NCI-H1048 (cell line): ENCODE data around the gene MYO3A.

Source experiments
- DNase-seq: peaks from one replicate; lab custom pipeline; 2025; lab: John Stamatoyannopoulos, UW

The MYO3A gene

DNA sequence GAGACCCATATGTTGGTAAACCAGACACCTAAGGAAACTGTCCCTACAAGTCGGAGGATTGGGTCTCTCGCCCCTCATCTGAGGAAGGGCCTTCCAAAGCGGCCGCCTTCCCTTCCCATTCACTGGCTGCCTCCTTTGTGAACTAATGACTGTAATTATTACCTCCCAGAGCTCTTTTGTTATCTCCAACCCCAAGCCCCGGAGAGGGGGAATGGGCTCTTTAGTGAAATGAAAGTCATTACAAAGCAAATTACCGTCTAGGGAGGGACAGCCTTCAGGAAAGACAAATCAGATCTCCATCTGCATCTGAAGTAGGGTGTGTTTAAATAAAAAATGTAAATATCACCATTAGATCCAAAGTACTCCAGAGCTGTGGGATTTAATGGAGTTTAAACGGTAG lies 280.0 kb downstream of the MYO3A start:
- DNase-seq = no peak

- no peak for DNase-seq
Observed at GRCh38 chr10:26214551-26215395, 280.7 kb downstream of the MYO3A start.

- no peak for DNase-seq
Observed at GRCh38 chr10:26215396-26215934, 281.4 kb downstream of the MYO3A start.

- no peak for DNase-seq
Observed at GRCh38 chr10:26215935-26216584, 282.0 kb downstream of the MYO3A start.

GRCh38 chr10:26216585-26217395 lies 282.8 kb downstream of the MYO3A start, which contains the start of gene GAD2:
Gene GAD2, plus strand, starts transcription at chr10:26216774. Its CDS starts 36 bp downstream, at chr10:26216810.
- no peak for DNase-seq

- DNase-seq = no peak
Observed at GRCh38 chr10:26217396-26218086, 283.5 kb downstream of the MYO3A start.

DNA sequence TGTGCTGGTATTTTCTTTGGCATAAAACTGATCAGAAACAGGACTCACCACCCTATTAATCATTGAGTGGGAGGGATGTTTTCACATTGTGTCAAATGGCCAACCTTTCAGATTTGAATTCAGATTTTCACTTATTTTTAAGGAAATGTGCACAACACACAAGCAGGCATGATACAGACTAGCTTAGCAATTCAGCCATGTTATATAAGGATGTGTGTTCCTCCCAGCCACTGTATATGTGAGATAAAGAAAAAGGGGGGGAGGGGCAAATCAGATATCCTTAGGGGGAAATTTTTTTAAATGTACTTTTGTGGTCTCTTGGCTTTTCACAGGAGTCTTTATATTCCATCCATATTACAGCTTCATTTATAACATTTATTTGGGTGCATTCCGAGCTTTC lies 285.6 kb downstream of the MYO3A start:
- no peak for DNase-seq

GRCh38 chr10:26220901-26221300 lies 286.9 kb downstream of the MYO3A start:
- DNase-seq = no peak

DNA sequence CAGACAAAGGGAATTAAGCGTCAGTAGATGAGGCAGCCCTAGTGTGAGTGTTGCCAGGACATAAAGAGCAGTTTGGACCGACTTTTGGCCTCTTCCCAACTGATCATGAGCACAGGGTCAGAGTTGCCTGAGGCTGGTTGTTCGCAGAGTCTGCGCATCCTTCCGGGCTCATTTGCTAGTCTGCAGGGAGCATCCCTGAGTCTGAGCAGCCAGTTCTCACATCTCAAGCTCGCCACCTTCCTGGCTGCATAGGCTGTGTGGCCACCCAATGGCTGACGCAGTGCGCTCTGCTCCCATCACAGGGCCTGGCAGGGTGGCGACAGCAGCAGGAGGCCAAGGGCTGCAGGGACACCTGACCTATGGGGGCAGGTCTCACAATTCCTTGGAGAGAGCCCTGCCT lies 287.5 kb downstream of the MYO3A start:
- DNase-seq = no peak

GRCh38 chr10:26222563-26222962 lies 288.5 kb downstream of the MYO3A start:
- DNase-seq = no peak

GRCh38 chr10:26225322-26225721 lies 291.3 kb downstream of the MYO3A start:
- no peak for DNase-seq

GRCh38 chr10:26227786-26228185 lies 293.8 kb downstream of the MYO3A start:
- no peak for DNase-seq

DNA sequence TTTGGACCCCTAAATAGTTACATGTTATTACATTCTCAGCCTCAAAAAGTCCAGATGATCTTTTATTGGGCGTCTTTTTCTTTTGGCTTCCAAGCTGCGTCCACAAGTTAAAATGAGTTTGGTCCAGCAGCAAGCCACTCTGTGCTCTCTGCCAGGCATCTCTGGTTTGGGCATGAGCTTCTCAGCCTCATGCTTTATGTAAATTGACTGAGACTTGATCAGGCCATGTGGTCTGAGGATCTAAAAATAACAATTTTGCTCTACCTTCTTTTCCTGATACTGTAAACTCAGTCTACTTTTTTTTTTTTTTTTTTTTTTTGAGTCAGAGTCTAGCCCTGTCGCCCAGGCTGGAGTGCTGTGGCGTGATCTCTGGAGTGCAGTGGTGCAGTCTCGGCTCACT lies 298.1 kb downstream of the MYO3A start:
- DNase-seq = no peak

GRCh38 chr10:26235761-26236160 lies 301.7 kb downstream of the MYO3A start:
- DNase-seq = no peak

- no peak for DNase-seq
Observed at GRCh38 chr10:26238378-26238777, 304.3 kb downstream of the MYO3A start.

DNA sequence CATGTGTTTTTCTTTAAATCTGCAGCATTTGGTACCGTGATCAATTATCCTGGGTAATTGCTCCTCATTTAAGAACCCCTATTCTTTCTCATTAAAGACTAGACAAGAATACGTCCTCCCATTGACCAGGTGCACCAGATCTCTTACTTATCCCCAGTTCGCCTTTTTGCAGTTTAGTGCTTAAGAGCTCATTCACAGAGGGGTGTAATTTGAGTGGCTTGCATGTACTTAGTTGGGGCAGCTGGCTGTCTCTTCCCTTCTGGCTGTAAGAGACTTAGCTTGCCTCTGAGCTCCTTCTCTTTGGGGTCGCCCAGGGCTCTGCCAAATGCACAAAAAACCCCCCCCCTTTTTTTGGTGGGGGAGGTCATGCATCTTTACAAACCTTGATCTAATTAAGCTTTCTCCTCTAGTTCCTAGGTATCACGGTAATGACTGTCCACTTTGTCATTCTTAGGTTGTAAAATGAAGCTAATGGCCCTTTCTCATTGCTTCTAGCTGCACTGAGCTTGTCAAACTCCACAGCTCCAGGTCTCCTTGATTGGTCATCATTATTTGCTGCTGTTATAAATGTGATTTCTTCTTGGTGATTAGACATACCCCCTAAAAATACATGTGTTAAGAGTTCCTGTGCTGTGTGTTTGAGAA lies 308.8 kb downstream of the MYO3A start:
- no peak for DNase-seq

GRCh38 chr10:26243351-26243720 lies 309.3 kb downstream of the MYO3A start:
- DNase-seq = no peak

DNA sequence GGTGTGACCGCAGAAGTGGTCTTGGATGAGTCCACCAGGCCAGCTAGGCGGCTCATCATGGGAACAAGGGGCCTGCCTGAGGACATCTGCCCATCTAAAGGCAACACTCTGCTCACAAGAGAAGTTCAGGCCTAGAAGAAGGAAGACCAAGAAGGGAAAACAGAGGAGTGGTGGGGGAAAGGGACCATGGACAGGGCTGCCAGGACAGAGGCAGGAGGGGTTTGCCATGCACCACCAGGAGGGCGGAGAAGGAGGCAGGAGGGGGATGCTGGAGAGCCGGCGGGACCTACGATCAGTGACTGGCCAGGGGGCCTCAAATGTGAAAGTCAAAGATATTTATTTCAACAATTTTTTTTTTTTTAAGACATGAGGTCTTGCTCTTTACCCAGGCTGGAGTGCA lies 315.7 kb downstream of the MYO3A start:
- DNase-seq = no peak

GRCh38 chr10:26251925-26252324 lies 317.9 kb downstream of the MYO3A start:
- no peak for DNase-seq

- DNase-seq = no peak
Observed at GRCh38 chr10:26254616-26255015, 320.6 kb downstream of the MYO3A start.

- no peak for DNase-seq
Observed at GRCh38 chr10:26259341-26259740, 325.3 kb downstream of the MYO3A start.
